HFFc6 (cell line): ENCODE data around the gene INHA. TPM values are rescaled to one million over a fixed set of nuclear protein-coding genes. Genes with fewer than 3 reads are reported as not detected.

Experiments used
- microRNA-seq: library from miRNA; unstranded; fragments of <30 nt; microRNA quantifications from one replicate; pipeline ENCODE4, GENCODE V29; 2019
- total RNA-seq, 6 experiments: library from RNA; stranded (reverse); fragmentation: NEBNext Ultra II Directional; extraction: Animal tissue kit (Norgen Biotek cat#: 25700); gene quantifications; 2 replicates in 1 of 6; 3 replicates in 5 of 6; pipeline ENCODE4 v1.2.3, GENCODE V29; 2021

The INHA gene
- total RNA-seq, 6 experiments from 2014 or later = 0.14 to 0.45 (median 0.25) TPM; not detected in 1

Small RNA genes within 50 kb of the gene (microRNA-seq; reads per million reads assigned to microRNA genes)
- gene MIR3132 = not detected

Other genes starting within 250 kb of the INHA start
- gene RESP18, start 239.6 kb upstream of the INHA start, total RNA-seq = not detected
- 10 to 100 TPM; 46.9 to 59.4 (median 53.0) TPM for gene DNPEP, start 184.4 kb upstream of the INHA start, total RNA-seq
- gene DES, start 153.9 kb upstream of the INHA start, total RNA-seq = under 1 TPM in 5 of 6 experiments, not detected in 1; 0.12 to 0.37 (median 0.19) TPM
- 10 to 100 TPM; 80.9 to 89.5 (median 84.7) TPM for gene SPEG, start 137.5 kb upstream of the INHA start, total RNA-seq
- 10 to 100 TPM; 68.9 to 85.3 (median 74.1) TPM for gene GMPPA, start 73.4 kb upstream of the INHA start, total RNA-seq
- under 1 TPM in 3 of 6 experiments, not detected in 3; 0.05 to 0.19 (median 0.07) TPM for gene ASIC4, start 57.8 kb upstream of the INHA start, total RNA-seq
- gene CHPF, start 28.5 kb upstream of the INHA start, total RNA-seq = 100 to 1,000 TPM; 116 to 190 (median 139) TPM
- gene TMEM198, start 28.3 kb upstream of the INHA start, total RNA-seq = 1 to 10 TPM; 2.3 to 2.8 (median 2.7) TPM
- 10 to 100 TPM; 60.0 to 85.2 (median 65.8) TPM for gene OBSL1, start 771 bp upstream of the INHA start, total RNA-seq
- 10 to 100 TPM; 17.4 to 21.5 (median 18.9) TPM for gene STK11IP, start 25.5 kb downstream of the INHA start, total RNA-seq
- gene SLC4A3, start 55.3 kb downstream of the INHA start, total RNA-seq = 10 to 100 TPM in 1 of 6 experiments, 1 to 10 TPM in 5; 3.7 to 13.5 (median 4.3) TPM